HG02970 (cell line): ENCODE results near the gene RAB7B.

Experiments used
- ATAC-seq: cut with Tn5 transposase; IDR thresholded peaks from one replicate; pipeline ENCODE4 v1.9.1; 2021; ENCODE audit warnings: mild to moderate bottlenecking, moderate library complexity, moderate number of reproducible peaks; ENCODE audit not compliant: unreplicated experiment, low FRiP score

The RAB7B gene

GRCh38 chr1:205976708-205977401, 26.3 kb downstream of the RAB7B start:
- no peak for ATAC-seq

GRCh38 chr1:205976036-205976435, 27.2 kb downstream of the RAB7B start:
- ATAC-seq: no peak

- no peak for ATAC-seq
These were observed 27.7 kb downstream of the RAB7B start for GRCh38 chr1:205975387-205975998.

- no peak for ATAC-seq
These were observed 28.5 kb downstream of the RAB7B start for GRCh38 chr1:205974712-205975111.

GRCh38 chr1:205973377-205974232, 29.6 kb downstream of the RAB7B start:
- ATAC-seq: no peak

- no peak for ATAC-seq
These were observed 30.6 kb downstream of the RAB7B start for GRCh38 chr1:205972491-205973168.

GRCh38 chr1:205972081-205972480, 31.1 kb downstream of the RAB7B start:
- ATAC-seq: no peak

- ATAC-seq: no peak
These were observed 32.1 kb downstream of the RAB7B start for GRCh38 chr1:205971082-205971481.

DNA sequence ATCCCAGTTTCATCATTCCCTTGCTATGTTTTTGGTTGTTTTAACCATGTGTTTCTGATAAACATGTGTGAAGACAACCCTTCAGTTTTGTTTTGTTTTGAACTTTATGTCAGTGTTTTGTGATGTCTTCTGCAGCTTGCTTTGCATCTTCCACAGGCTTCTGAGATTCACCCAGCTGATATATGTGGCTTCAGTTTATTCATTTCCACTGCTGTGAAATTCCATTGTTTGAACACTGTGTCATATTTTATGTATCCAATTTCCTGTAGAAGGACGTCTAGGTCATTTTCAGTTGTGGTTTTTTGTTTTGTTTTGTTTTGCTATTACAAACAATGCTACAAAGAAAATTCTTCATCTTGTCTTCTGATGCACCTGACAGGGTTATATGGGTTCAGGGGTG, 32.7 kb downstream of the RAB7B start:
- ATAC-seq: no peak

- ATAC-seq: no peak
These were observed 34.0 kb downstream of the RAB7B start for GRCh38 chr1:205969229-205969628.

- ATAC-seq: no peak
These were observed 35.5 kb downstream of the RAB7B start for GRCh38 chr1:205967554-205968335.

GRCh38 chr1:205965036-205965884, 37.9 kb downstream of the RAB7B start:
- ATAC-seq: no peak

GRCh38 chr1:205963352-205964155, 39.6 kb downstream of the RAB7B start:
- ATAC-seq: no peak

DNA sequence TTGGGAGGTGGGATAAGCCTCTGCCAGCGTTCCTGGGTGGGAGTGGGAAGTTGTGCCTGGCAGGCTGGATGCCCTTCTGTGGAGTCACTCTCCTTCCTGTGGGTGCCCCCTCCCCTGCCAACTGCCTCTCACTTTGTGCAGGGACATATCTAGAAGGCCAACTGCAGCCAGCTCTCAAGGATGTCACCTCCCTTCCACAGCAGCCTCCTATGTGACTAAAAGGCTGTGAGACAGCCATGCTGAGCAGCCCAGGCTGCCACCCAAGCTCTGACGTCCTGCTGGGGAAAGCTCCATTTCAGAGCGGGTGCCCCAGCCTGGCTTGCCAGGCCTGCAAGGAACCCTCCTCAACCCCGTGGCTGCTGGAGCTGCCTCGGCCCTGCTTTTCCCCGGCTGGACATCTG, 40.4 kb downstream of the RAB7B start:
- ATAC-seq: no peak

DNA sequence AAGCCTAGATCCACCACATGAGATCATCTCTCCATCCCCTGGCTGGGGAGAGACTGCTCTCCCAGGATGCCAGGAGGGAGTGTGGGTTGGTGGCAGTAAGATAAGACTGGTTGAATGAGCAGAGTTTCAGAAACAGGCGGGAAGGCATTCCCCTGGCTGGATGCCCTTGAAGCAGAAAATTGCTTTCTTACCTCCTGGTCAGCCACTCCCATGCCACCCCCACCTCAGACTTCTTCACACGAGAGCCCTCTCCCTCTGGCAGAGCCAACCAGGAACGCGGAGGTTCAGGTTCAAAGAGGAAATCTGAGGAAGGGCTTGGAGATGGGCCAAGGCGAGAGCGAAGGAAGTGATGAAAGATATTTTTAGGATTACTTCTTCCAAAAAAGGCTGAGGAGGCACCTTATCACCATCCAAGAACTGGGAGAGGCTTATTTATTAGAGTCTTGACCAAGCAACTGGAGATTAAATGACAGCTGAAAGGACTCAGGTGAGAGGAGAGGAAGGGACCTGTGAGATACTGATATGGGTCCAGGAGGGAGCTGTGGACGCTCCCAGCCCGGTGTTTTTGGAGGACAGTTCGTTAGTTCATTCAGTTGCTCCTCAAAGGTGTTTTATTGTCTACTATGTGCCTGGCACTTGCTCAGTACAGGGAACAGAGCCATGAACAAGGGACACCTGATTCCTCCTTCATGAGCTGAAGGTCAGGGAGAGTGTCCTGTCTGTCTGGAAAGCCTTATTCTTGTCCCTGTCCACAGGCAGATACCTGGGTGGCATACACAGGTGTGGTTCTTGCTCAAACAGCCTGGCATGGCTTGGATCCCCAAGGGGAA, 41.0 kb downstream of the RAB7B start:
- ATAC-seq: no peak

- no peak for ATAC-seq
These were observed 41.8 kb downstream of the RAB7B start for GRCh38 chr1:205961405-205961804.

GRCh38 chr1:205959789-205960188, 43.4 kb downstream of the RAB7B start:
- ATAC-seq: no peak

GRCh38 chr1:205955499-205955898, 47.7 kb downstream of the RAB7B start:
- ATAC-seq: no peak
